GM19372 (cell line): ENCODE measurements around the gene OLFM1.
"Not testable (repeated sequence)": the region's sequence is repeated elsewhere in the genome, so short reads cannot be mapped to it uniquely, and the experiment has no call there.

Experiments used
- ATAC-seq: cut with Tn5 transposase; IDR thresholded peaks from one replicate; pipeline ENCODE4 v1.9.1; 2021; ENCODE audit warnings: mild to moderate bottlenecking, low read depth, moderate library complexity; ENCODE audit not compliant: unreplicated experiment

OLFM1 gene

DNA sequence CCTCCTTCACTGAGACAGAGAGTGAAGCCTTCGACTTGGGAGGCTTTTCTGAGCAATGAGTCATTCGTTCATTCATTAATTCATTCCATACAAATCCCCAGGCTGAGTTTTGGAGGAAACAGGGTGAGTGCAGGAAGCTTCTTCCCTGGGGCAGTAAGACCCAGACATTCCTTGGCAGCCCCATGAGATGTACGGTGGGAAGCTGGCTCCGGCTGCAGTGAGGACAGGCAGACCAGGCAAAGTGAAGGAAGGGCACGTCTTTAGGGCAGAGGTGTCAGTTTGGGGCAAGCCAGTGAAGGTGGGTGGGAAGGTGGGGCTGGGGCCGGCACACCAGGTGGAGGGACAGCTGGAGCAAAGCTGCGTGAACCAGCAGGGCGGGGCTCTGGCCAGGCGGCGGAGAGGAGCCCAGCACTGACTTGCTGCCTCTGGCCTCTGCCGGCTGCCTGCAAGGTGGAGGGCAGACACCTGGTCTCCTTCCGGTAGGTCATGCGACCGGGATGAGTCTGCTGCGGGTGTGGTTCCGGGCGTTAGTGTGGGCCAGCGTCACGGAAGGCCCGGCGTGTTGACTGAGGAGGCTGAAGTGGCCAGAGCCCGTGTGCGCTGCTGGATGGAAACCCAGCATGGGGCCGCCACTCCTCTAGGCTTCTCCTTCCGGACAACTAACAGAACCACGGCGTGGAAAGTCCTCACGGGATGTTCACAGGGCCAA, 16.6 kb downstream of the OLFM1 start:
- ATAC-seq, result no peak

DNA sequence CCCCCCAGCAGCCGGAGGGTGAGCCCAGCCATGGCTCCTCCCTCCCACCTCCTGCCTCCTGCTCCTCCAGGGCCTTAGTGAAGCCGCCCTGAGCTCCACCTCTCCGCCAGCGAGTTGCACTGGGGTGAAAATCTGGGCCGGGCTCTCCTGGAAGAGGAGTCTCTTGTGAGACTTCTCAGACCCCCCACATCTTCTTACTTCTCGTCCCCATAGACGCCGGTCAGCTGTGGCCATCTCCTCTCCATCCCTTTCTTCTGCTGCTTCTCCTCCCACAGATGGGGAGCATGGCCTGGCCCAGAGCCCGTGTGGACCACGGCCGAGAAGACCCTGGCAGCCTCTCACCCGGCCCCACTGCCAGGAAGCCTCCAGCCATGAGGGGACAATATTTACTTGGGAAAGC, 17.3 kb downstream of the OLFM1 start:
- ATAC-seq, result no peak

DNA sequence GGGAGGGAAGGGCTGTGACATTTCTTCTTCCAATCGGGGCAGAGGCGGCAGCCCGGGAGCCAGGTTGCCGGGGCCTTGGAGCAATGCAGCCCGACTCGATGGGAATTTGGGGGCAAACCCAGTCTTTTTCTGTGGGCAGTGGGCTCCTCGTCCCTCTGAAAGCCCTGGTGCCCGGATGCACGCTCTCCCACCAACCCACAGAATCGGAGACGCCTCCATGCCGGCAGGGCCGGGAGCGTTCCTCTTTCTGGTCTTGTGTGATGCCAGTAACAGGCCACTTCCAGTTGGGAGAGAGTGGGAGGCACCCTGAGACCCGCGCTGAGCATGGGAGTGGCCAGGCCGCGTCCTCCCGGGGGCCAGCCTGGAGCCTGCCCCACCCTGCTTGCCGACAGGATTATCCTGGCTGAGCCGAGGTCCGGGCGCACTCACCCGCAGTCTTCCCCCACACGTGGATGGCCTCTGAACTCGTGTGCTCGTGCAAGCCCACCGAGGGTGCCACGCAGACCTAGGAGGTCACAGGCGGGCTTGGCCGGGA, 17.8 kb downstream of the OLFM1 start:
- no peak for ATAC-seq

DNA sequence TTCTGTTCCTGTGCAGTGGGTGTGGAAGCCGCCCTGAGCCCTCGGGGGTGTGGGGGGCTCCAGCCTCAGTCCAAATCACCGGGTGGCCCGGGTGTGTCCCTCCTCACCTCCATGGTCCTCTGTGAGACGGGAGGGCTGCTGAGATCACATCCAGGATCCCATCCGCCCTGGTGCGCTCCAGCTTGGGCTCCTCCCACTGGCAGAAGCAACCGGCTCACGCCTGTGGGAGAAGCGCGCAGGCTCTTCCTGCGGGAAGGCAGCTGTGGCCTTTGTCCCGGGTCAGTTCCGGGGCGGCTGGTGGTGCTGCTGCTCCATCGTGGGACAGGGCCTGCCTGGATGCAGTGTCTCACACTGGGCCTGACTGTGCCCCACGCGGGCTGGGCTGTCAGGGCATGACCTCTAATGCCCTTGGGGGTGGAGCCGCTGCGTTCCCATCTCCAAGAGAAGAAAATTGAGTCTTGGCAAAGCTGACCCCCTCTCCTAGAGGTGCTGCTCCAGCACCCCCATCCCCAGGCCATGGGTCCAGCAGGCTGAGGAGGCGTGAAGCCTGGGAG, 18.5 kb downstream of the OLFM1 start:
- no peak for ATAC-seq

DNA sequence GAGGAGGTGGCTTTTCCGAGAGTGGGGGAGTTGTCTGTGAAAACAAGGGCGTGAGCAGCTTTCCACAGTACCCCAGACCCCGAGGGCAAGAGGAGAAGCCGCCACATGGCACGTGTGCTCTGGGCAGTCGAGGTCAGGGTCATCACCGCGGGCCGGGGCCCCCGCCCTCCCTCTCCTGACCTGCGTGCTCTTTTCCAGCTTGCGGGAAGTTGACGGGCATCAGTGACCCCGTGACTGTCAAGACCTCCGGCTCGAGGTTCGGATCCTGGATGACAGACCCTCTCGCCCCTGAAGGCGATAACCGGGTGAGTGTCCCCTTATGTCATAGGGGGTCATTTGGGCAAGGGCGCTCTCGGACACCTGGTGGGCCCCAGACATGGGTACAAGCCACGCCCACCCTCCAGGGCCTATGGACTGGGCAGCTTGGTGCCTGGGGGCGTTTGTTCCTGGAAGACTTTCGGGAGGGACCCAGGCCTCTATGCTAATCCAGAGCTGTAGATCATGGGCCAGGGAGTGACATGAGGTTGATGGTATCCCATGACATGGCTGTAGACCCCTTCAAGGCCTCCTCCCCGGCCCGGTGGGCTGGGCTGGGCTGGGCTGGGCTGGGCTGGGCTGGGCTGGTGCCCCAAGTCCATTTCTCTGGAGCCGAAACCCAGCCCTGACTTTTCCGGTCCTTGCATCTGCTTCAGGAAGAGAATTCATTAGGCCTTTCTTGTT, 19.2 kb downstream of the OLFM1 start:
- no peak for ATAC-seq

DNA sequence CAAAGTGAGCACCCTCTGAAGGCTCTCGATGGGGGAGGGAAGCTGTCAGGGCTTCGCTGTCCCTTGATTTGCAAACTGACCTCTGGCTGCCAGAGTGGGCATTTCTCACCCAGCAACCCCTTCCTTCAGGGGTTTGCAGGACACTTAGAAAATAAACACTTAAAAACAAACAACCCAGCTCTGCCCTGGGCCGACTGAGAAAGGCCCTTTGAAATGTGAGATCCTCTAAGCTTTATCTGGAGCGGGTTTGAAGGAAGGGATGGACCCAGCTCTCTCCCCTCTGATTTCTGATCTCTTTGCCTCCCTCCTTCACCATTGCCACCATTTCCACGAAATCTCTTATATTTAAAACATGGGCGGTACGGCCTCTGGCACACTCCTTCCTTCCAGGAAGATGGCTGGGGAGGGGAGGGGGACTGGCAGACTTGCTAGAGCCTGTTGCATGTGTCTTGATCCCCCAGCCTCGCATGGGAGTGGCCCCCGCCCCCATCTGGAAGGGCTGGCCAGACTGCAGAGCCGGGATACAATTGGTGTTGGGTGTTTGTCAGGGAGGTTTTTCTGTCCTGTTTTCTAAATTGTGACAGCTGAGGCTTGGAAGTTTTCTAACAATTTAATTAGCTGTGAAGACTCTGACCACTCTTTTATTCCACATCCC, 20.2 kb downstream of the OLFM1 start:
- no peak for ATAC-seq

DNA sequence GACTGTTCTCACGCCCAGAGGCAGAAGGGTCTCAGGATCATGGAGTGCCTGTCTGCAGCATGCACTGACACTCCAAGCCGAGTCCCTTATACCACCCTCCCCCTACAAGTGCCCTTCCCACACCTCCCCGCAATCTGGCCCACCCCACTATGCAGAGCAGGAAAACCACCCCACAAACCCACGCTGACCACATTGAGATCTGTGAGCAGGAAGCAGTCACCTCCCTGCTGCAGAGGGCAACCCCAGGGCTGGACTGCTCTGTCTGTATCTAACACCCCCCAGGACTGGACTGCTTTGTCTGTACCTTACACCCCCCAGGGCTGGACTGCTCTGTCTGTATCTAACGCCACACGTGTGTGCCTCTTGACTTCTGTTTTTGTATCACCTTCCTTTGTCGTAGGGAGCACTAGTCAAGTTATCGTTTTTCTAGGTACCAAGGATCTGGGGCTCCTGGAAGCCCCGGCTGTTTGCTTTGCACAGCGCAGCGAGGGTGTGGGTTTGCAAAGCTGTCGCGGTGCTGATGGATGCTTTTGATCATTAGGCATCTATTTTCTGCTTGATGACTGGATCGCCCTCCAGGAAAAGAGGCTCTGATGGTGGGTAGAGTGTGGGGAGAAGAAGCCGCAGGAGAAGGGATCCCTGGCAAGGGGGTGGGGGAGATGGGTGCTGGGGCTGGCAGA, 21.5 kb downstream of the OLFM1 start:
- no peak for ATAC-seq

DNA sequence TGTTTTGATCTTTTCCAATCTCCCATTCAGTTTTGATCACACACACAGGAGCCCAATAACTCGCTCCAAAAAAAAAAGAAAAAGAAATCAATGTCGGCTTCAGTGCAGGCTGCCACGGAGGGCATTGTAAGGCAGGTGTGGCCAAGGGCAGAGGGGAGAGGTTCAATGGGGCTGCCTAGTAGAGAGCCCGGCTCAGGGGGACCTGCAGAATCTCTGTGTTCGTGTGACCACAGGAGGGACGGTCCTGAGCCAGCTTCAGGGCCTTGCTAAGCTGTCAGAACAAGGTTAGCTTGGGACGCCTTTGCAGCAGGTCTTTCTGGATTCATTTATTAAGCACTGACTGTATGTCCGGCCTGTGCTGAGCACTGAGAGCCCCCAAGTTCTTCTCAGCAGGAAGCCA, 22.2 kb downstream of the OLFM1 start:
- no peak for ATAC-seq

DNA sequence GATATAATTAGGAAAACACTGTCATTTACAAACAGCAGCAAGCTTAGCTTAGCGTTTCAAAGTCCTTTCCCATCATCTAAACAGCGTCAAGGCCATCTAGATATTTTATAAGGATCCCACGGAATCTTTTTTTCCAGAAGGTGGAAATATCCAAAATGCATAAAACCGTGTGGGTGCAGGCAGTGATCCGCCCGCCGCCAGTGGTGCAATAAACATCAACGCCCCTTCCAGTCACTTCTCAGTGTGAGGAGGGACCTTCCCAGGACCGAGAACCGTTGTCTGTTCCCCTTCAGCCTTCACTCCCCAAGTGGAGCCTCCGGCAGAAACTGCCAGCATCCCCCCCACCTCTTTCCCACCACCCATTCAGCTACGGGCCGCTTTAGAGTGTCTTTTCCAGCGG, 22.9 kb downstream of the OLFM1 start:
- ATAC-seq, result no peak

DNA sequence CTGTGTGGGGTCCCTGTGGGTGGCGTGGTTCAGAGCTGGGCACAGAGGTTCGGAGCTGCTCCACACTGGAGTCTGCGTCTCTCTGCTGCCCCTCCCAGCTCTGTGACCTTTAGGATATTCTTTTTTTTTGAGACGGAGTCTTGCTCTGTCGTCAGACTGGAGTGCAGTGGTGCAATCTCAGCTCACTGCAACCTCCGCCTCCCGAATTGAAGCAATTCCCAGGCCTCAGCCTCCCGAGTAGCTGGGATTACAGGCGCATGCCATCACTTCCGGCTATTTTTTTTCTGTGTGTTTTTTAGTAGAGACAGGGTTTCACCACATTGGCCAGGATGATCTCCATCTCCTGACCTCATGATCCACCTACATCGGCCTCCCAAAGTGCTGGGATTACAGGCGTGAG, 24.1 kb downstream of the OLFM1 start:
- ATAC-seq, result not testable (repeated sequence)

DNA sequence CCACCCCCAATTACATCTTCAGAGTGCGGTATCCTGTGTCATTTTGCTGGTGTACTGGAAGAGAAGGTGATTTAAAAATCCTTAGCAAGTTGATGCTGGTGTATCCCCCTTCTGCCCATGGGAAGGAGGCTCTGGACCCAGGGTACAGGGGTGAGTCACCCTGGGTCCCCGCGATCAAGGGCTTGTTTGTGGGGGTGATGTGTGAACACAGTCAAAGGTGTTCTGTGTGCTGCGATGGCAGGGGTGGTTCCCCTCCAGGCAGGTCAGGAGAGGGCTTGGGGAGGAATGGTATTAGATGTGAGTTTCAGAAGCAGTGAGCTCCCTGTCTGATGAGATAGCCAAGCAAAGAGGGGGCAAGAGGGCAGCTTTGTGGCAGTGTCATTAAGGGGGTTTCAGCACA, 28.9 kb downstream of the OLFM1 start:
- no peak for ATAC-seq

DNA sequence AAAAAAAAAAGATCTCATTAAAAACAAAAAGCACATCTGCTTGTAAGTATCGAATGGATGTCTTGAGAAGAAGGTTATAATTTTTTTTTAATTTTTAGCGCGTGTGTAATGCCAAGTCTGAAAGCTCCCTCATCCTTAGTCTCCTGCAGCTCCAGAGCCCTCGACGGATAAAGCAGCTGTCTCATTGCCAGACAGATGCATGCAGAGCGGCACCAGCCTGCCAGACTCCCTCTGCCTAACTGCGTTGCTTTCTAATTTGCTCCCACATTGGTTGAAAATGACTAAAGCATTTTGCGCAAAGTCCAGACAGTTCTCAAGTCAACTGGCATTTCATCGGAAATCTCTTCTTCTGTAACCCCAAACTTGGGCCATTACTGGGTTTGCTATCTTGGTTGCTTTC, 29.4 kb downstream of the OLFM1 start:
- ATAC-seq, result no peak

DNA sequence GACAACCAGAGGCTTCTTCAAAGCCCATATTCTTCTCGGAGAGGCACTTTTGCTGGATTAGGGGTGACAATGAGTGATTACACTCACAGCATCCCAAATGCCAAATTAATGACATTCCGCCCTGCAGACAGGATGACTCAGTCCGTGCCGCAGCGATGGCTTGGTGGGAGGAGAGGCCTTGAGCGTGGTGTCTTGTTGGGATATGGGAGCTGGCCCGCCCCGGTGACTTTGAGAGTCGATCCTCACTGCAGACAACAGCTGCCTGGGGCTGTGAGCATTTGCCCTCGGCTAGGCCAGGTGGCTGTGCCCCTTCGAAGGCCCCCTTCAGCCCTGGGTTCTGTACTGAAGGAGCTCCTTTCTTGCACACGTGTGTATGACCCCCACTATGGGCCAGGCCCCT, 29.8 kb downstream of the OLFM1 start:
- ATAC-seq, result no peak

DNA sequence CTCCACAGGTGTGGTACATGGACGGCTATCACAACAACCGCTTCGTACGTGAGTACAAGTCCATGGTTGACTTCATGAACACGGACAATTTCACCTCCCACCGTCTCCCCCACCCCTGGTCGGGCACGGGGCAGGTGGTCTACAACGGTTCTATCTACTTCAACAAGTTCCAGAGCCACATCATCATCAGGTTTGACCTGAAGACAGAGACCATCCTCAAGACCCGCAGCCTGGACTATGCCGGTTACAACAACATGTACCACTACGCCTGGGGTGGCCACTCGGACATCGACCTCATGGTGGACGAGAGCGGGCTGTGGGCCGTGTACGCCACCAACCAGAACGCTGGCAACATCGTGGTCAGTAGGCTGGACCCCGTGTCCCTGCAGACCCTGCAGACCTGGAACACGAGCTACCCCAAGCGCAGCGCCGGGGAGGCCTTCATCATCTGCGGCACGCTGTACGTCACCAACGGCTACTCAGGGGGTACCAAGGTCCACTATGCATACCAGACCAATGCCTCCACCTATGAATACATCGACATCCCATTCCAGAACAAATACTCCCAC, 32.1 kb downstream of the OLFM1 start:
- ATAC-seq, result no peak

DNA sequence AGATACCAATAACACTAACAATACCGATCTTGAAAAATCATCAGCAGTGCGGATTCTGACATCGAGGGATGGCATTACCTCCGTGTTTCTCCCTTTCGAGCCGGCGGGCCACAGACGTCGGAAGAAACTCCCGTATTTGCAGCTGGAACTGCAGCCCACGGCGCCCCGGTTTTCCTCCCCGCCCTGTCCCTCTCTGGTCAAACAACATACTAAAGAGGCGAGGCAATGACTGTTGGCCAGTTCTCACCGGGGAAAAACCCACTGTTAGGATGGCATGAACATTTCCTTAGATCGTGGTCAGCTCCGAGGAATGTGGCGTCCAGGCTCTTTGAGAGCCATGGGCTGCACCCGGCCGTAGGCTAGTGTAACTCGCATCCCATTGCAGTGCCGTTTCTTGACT, 32.8 kb downstream of the OLFM1 start:
- ATAC-seq, result no peak

DNA sequence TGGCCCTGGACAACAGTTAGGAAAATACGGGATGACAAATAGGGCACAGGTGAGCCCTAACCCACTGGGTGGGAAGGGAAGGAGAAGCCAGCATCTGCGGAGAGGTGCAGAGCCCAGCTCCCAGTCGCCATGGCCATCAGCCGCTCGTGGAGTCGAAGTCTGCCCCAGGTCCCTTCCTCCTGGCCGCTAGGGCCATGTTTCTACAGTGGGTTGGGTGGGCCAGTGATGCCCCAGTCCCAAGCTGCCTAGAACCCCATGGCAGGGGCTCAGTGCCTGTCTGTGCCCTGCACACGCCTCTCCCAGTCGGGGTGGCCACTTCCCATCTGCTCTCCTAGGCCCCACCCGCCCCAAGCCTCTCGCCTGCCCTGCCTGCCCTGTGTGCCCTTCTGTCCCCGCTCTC, 34.8 kb downstream of the OLFM1 start:
- ATAC-seq, result no peak

DNA sequence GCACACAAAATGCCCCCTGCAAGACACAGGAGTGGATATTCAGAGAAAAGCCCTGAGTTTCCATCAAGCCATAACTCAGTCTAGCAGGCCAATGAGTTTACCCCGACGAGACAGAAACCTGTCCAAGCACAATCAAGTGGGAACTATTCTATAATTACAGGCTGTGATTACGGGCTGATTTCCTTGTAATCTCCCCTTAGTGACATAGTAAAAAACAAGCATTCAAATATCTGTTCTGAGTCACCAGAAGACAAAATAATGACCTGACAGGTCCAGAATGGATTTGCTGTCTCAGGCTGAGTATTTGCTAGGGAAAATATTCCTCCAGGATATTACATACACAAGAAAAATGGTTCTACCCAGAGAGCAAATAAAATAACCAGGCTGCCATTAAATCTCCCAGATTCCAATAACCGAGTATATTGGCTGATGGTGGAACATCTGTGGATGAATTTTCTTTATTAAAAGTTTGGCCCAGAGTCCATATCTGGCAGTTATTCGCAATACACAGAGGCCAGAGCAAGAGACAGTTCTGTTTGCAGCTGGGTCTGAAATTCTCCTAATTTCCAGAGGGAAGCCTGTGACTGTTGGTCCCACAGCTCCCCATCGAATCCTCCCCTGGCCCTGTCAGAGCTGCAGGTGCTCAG, 35.8 kb downstream of the OLFM1 start:
- ATAC-seq, result no peak

DNA sequence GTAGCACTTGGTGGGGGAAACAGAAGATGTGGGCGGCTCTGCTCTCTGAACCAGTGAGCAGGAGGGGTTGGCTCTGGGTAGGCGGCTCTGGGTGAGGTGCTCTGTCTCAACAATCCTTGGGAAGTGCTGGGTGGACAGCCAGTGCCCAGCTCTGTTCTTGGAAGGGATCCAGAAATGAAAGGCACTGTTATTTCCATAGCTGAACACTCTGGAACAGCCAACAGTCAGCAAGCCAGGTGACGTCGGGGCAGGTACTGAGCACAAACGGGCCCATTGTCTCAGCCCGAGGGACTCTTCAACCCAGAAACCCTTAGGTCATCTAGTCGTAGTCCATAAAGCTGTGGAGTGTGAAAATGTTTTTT, 36.3 kb downstream of the OLFM1 start:
- ATAC-seq, result no peak

DNA sequence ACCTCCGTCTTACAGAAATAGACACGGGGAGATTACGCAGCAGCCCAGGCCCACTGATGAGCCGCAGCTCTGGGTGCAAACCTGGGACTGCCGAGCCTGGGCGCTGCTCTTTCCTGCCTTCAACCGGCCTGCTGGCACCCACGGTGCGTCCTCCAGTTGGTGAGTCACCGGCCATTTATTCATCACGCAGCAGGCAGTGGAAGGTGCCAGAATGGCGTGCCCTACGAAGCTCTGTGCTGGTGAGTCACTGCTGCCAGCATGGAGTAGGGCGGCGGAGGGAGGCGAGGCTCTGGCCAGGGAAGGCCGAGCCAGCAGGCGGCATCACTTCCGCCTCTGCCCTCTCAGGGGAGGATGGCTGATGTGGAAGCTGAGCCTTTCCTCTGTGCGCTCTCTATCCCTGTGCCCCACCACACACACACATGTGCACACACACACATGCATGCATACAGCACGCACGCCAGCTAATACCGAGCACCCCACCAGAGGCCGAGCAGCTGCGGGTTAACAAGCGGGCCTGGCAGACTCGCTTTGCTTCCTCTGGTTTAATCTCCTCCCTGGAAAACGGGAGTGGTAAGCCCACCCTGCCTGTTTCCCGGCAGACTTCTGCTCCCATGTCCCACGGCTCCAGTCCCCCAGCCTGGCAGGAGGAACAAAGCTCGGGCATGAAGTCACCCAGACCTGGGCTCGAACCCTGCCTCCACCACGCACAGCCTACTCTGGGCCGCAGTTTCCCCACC, 39.2 kb downstream of the OLFM1 start:
- no peak for ATAC-seq
